GM21381 (cell line): Measurements from ENCODE around the gene MEIS1.

Experiments
- ATAC-seq: cut with Tn5 transposase; IDR thresholded peaks from one replicate; pipeline ENCODE4 v1.9.1; 2021; ENCODE audit warnings: mild to moderate bottlenecking, moderate library complexity; ENCODE audit not compliant: unreplicated experiment

The MEIS1 gene

GRCh38 chr2:66531567-66531966 lies 96.6 kb downstream of the MEIS1 start:
- no peak for ATAC-seq

GRCh38 chr2:66532972-66533868 lies 98.3 kb downstream of the MEIS1 start:
- no peak for ATAC-seq

- ATAC-seq: no peak
Measured at GRCh38 chr2:66534461-66534860, 99.5 kb downstream of the MEIS1 start.

GRCh38 chr2:66535574-66536289 lies 100.8 kb downstream of the MEIS1 start:
- no peak for ATAC-seq

- no peak for ATAC-seq
Measured at GRCh38 chr2:66536290-66536673, 101.4 kb downstream of the MEIS1 start.

GRCh38 chr2:66536997-66537396 lies 102.1 kb downstream of the MEIS1 start:
- no peak for ATAC-seq

GRCh38 chr2:66538291-66538690 lies 103.4 kb downstream of the MEIS1 start:
- ATAC-seq: no peak

- ATAC-seq: no peak
Measured at GRCh38 chr2:66539452-66539851, 104.5 kb downstream of the MEIS1 start.

- ATAC-seq: no peak
Measured at GRCh38 chr2:66541646-66542045, 106.7 kb downstream of the MEIS1 start.

GRCh38 chr2:66543257-66543767 lies 108.4 kb downstream of the MEIS1 start:
- no peak for ATAC-seq

GRCh38 chr2:66544258-66544657 lies 109.3 kb downstream of the MEIS1 start:
- no peak for ATAC-seq

GRCh38 chr2:66545258-66545657 lies 110.3 kb downstream of the MEIS1 start:
- ATAC-seq: no peak

- ATAC-seq: no peak
Measured at GRCh38 chr2:66547118-66547517, 112.2 kb downstream of the MEIS1 start.

- ATAC-seq: no peak
Measured at GRCh38 chr2:66547887-66548286, 113.0 kb downstream of the MEIS1 start.

- ATAC-seq: no peak
Measured at GRCh38 chr2:66548422-66548821, 113.5 kb downstream of the MEIS1 start.

GRCh38 chr2:66550826-66551225 lies 115.9 kb downstream of the MEIS1 start:
- no peak for ATAC-seq

- ATAC-seq: no peak
Measured at GRCh38 chr2:66553370-66553769, 118.4 kb downstream of the MEIS1 start.

- ATAC-seq: no peak
Measured at GRCh38 chr2:66555091-66555490, 120.2 kb downstream of the MEIS1 start.

- ATAC-seq: no peak
Measured at GRCh38 chr2:66555501-66556324, 120.8 kb downstream of the MEIS1 start.

- no peak for ATAC-seq
Measured at GRCh38 chr2:66559672-66560071, 124.7 kb downstream of the MEIS1 start.

GRCh38 chr2:66560683-66561082 lies 125.8 kb downstream of the MEIS1 start:
- no peak for ATAC-seq
